Measurements from ENCODE around the gene SARDH. TPM values are rescaled to one million over a fixed set of nuclear protein-coding genes. Genes with fewer than 3 reads are reported as not detected.

The SARDH gene
- total and polyA plus RNA-seq, 9 donors = 2.5 to 10.0 (median 3.3) TPM

- Histone ChIP-seq H3K36me3 (no peaks in the 10 kb centered on the region), H3K4me1 (ENCODE audit: insufficient read depth) (peaks cover 18% of the 10 kb centered on the region), H3K4me3 (no peak overlapping the region), H3K27me3 (no peaks in the 10 kb centered on the region), H3K27ac (no peak overlapping the region), H3K9me3 (no peaks in the 10 kb centered on the region)
- WGBS, 3 donors = 93 to 95% (median 94%) methylated on average over 22 of the region's 22 CpGs
- DNase-seq = peak in 3 of 5 donors; percentile 16 to 33 (median 21)
- intact Hi-C loops (cut with DNase I) = loop anchor here in 3 of 4 donors (10.0 kb wide), 3 partner anchors 128 to 308 kb away; no protein-coding TSS in a partner anchor
- TF ChIP-seq, protein P1, sequence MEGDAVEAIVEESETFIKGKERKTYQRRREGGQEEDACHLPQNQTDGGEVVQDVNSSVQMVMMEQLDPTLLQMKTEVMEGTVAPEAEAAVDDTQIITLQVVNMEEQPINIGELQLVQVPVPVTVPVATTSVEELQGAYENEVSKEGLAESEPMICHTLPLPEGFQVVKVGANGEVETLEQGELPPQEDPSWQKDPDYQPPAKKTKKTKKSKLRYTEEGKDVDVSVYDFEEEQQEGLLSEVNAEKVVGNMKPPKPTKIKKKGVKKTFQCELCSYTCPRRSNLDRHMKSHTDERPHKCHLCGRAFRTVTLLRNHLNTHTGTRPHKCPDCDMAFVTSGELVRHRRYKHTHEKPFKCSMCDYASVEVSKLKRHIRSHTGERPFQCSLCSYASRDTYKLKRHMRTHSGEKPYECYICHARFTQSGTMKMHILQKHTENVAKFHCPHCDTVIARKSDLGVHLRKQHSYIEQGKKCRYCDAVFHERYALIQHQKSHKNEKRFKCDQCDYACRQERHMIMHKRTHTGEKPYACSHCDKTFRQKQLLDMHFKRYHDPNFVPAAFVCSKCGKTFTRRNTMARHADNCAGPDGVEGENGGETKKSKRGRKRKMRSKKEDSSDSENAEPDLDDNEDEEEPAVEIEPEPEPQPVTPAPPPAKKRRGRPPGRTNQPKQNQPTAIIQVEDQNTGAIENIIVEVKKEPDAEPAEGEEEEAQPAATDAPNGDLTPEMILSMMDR (IDR thresholded peaks at IDR 0.05) = no peak
- TF ChIP-seq POLR2A (IDR thresholded peaks at IDR 0.05) = no peak
- TF ChIP-seq EP300 (IDR thresholded peaks at IDR 0.05) = no peak
Observed at GRCh38 chr9:133712221-133713100, 25.7 kb downstream of the SARDH start.

- H3K27me3 ChIP-seq = no peaks in the 10 kb centered on the region
- H3K27ac ChIP-seq = no peak overlapping the region
- no peaks in the 10 kb centered on the region for H3K9me3 ChIP-seq
- intact Hi-C loops (cut with DNase I) = loop anchor here in 3 of 4 donors (10.0 kb wide), 3 partner anchors 127 to 307 kb away; no protein-coding TSS in a partner anchor
- no peak for TF ChIP-seq EP300 (IDR thresholded peaks at IDR 0.05)
- TF ChIP-seq, protein P1 (IDR thresholded peaks at IDR 0.05) = no peak
- no peak for TF ChIP-seq POLR2A (IDR thresholded peaks at IDR 0.05)
- H3K4me3 ChIP-seq = no peak overlapping the region
- H3K4me1 ChIP-seq (ENCODE audit: insufficient read depth) = peaks cover 21% of the 10 kb centered on the region
- WGBS, 3 donors = 74 to 83% (median 80%) methylated on average over 30 to 32 of the region's 32 CpGs
- no peaks in the 10 kb centered on the region for H3K36me3 ChIP-seq
- DNase-seq = peak in 3 of 5 donors; percentile 19 to 33 (median 22)
Observed at GRCh38 chr9:133711428-133712220, 26.5 kb downstream of the SARDH start.

GRCh38 chr9:133710661-133711427 lies 27.3 kb downstream of the SARDH start:
- 89 to 93% (median 90%) methylated on average over 16 of the region's 16 CpGs for WGBS, 3 donors
- peak in 4 of 5 donors; percentile 10 to 32 (median 21) for DNase-seq
- Histone ChIP-seq H3K27ac (no peak overlapping the region), H3K9me3 (no peaks in the 10 kb centered on the region), H3K27me3 (no peaks in the 10 kb centered on the region), H3K36me3 (no peaks in the 10 kb centered on the region), H3K4me1 (ENCODE audit: insufficient read depth) (peaks cover 18% of the 10 kb centered on the region), H3K4me3 (no peak overlapping the region)
- intact Hi-C loops (cut with DNase I) = loop anchor here in 3 of 4 donors (10.0 kb wide), 3 partner anchors 126 to 306 kb away; no protein-coding TSS in a partner anchor
- TF ChIP-seq, protein P1 (IDR thresholded peaks at IDR 0.05) = no peak
- TF ChIP-seq EP300 (IDR thresholded peaks at IDR 0.05) (no peak), POLR2A (IDR thresholded peaks at IDR 0.05) (no peak)
